OCI-LY7 (cell line): ENCODE data around the gene SEC24D. TPM values are rescaled to one million over a fixed set of nuclear protein-coding genes. Genes with fewer than 3 reads are reported as not detected.
A peak's percentile ranks its signal among the peaks of the same experiment; 100 is the strongest.

ENCODE experiments used
- BruUV-seq: library from RNA; stranded (reverse); fragments of 400-500 nt; replicated peaks from 2 replicates; lab custom pipeline; 2021; lab: Mats Ljungman, UMichigan
- CTCF ChIA-PET: fragments of 300-600 bp; sonication (Branson Sonifier 250); formaldehyde crosslinking; loops from one replicate; lab custom pipeline; 2022; ENCODE audit warnings: antibody characterized with exemption; ENCODE audit not compliant: unreplicated experiment; lab: Charles Lee
- POLR2A ChIA-PET: fragments of 300-600 bp; sonication (Branson Sonifier 250); formaldehyde crosslinking; loops from one replicate; lab custom pipeline; 2022; ENCODE audit warnings: antibody characterized with exemption; lab: Charles Lee
- DNase-seq: peaks from one replicate; pipeline ENCODE4 v3.0.0-alpha.2; 2015; ENCODE audit warnings: low spot score
- H2AFZ ChIP-seq: fragments of 200-600 bp; sonication (generic), shearing (Covaris generic); 2 replicates; pipeline ENCODE4 v1.6.1; 2014; ENCODE audit warnings: mild to moderate bottlenecking, antibody characterized with exemption, low read length, moderate library complexity
- H3K27ac ChIP-seq: fragments of 200-600 bp; sonication (generic); 2 replicates; pipeline ENCODE4 v1.5.1; 2014; ENCODE audit warnings: mixed run types, low read depth, mild to moderate bottlenecking, moderate library complexity, low read length, inconsistent platforms; ENCODE audit not compliant: poor library complexity, severe bottlenecking
- H3K36me3 ChIP-seq: fragments of 200-600 bp; sonication (generic); 2 replicates; pipeline ENCODE4 v1.6.1; 2014; ENCODE audit warnings: mild to moderate bottlenecking, antibody characterized with exemption, low read length, moderate library complexity, mixed read lengths; ENCODE audit not compliant: insufficient read depth
- H3K4me1 ChIP-seq: fragments of 200-600 bp; sonication (generic); 2 replicates; pipeline ENCODE4 v1.5.1; 2014; ENCODE audit warnings: mild to moderate bottlenecking, low read length; ENCODE audit not compliant: insufficient read depth, poor library complexity, severe bottlenecking
- H3K4me2 ChIP-seq: fragments of 200-600 bp; sonication (generic); 2 replicates; pipeline ENCODE4 v1.6.1; 2014; ENCODE audit warnings: mild to moderate bottlenecking, low read length
- H3K4me3 ChIP-seq: fragments of 200-600 bp; sonication (generic); 2 replicates; pipeline ENCODE4 v1.5.1; 2014; ENCODE audit warnings: mild to moderate bottlenecking, low read depth, low read length; ENCODE audit not compliant: poor library complexity, severe bottlenecking
- H3K79me2 ChIP-seq: fragments of 200-600 bp; sonication (generic); 2 replicates; pipeline ENCODE4 v1.6.1; 2016; ENCODE audit warnings: low read depth, mild to moderate bottlenecking, low read length, moderate library complexity, mixed read lengths; ENCODE audit not compliant: insufficient read depth
- H3K9me2 ChIP-seq: fragments of 200-600 bp; sonication (generic); 2 replicates; pipeline ENCODE4 v1.6.1; 2016; ENCODE audit warnings: mild to moderate bottlenecking, low read length, mixed read lengths; ENCODE audit not compliant: insufficient read depth
- H3K9me3 ChIP-seq: fragments of 200-600 bp; sonication (generic); 2 replicates; pipeline ENCODE4 v1.6.1; 2014; ENCODE audit warnings: mild to moderate bottlenecking, mixed run types, low read length, mixed read lengths
- H4K20me1 ChIP-seq: fragments of 200-600 bp; sonication (generic); 2 replicates; pipeline ENCODE4 v1.6.1; 2014; ENCODE audit warnings: mild to moderate bottlenecking, antibody characterized with exemption, low read length, moderate library complexity, mixed read lengths; ENCODE audit not compliant: insufficient read depth
- CTCF ChIP-seq: fragments of 200-600 bp; sonication (generic); conservative IDR thresholded peaks from 2 replicates; pipeline ENCODE4 v1.5.1; 2014; ENCODE audit warnings: mild to moderate bottlenecking, antibody characterized with exemption, low read length, moderate library complexity, mixed read lengths
- EZH2phosphoT487 ChIP-seq: fragments of 200-600 bp; sonication (generic); IDR thresholded peaks from 2 replicates; pipeline ENCODE4 v1.6.1; 2018; ENCODE audit warnings: low read depth, borderline replicate concordance, mild to moderate bottlenecking, mixed run types, antibody characterized with exemption, low read length, moderate library complexity, mixed read lengths
- intact Hi-C: fragments of 100-400 bp; cut with micrococcal nuclease; formaldehyde crosslinking; loops from one replicate; pipeline ENCODE4 v1.10.0; 2022; ENCODE audit not compliant: unreplicated experiment
- total RNA-seq, 2 experiments: library from RNA; depleted of rRNA in 1 of 2; stranded (reverse); fragments of >200 nt in 1 of 2; shearing (Covaris generic) in 1 of 2; gene quantifications; 2 replicates each; pipeline ENCODE4 v1.2.3, GENCODE V29; 2014 to 2022

SEC24D gene
- total RNA-seq, 2 experiments from 2014 or later = 15.1 to 56.1 TPM

GRCh38 chr4:118857760-118858159, 21.8 kb upstream of the SEC24D start:
- Histone ChIP-seq H3K79me2 (no peaks in the 10 kb centered on the region), H3K9me3 (no peaks in the 10 kb centered on the region), H3K4me2 (no peak overlapping the region), H3K36me3 (no peaks in the 10 kb centered on the region), H3K27ac (no peak overlapping the region), H3K4me3 (no peak overlapping the region), H3K9me2 (no peaks in the 10 kb centered on the region), H4K20me1 (no peaks in the 10 kb centered on the region), H3K4me1 (no peaks in the 10 kb centered on the region), H2AFZ (no peak overlapping the region)
- POLR2A ChIA-PET = interaction anchor here (1.2 kb wide), 1 partner anchor 19 kb away, joined by 3 read pairs; no protein-coding TSS in a partner anchor
- CTCF ChIA-PET = no interaction called here
- intact Hi-C loops = no loop called here
- TF ChIP-seq EZH2phosphoT487 (no peak), CTCF (no peak)
- no TSS peak for BruUV-seq
- DNase-seq = no peak

GRCh38 chr4:118850488-118851173, 14.7 kb upstream of the SEC24D start:
- no peak for TF ChIP-seq EZH2phosphoT487
- Histone ChIP-seq H3K9me2 (no peaks in the 10 kb centered on the region), H3K79me2 (no peaks in the 10 kb centered on the region), H2AFZ (peak overlapping the region; percentile 94), H3K27ac (no peak overlapping the region), H3K4me2 (peak overlapping the region; percentile 66), H3K4me1 (peaks cover 18% of the 10 kb centered on the region), H4K20me1 (no peaks in the 10 kb centered on the region), H3K9me3 (no peaks in the 10 kb centered on the region), H3K36me3 (no peaks in the 10 kb centered on the region), H3K4me3 (peak overlapping the region; percentile 63)
- ChIA-PET CTCF (interaction anchor here (1.7 kb wide), 1 partner anchor 10 kb away, joined by 6 read pairs; no protein-coding TSS in a partner anchor), POLR2A (interaction anchor here (1.0 to 10.0 kb wide), 4 partner anchors 12 to 91 kb away, joined by 3 to 59 read pairs (median 4); partner anchors contain the start of gene SEC24D)
- DNase-seq = peak; percentile 59
- intact Hi-C loops = no loop called here
- TSS peak; percentile 71 for BruUV-seq

- Histone ChIP-seq H3K9me2 (no peaks in the 10 kb centered on the region), H2AFZ (peak overlapping the region; percentile 94), H3K9me3 (no peaks in the 10 kb centered on the region), H4K20me1 (no peaks in the 10 kb centered on the region), H3K27ac (no peak overlapping the region), H3K4me2 (peak overlapping the region; percentile 66), H3K79me2 (no peaks in the 10 kb centered on the region), H3K36me3 (no peaks in the 10 kb centered on the region), H3K4me1 (peaks cover 18% of the 10 kb centered on the region), H3K4me3 (peak overlapping the region; percentile 63)
- TF ChIP-seq CTCF = no peak
- no peak for TF ChIP-seq EZH2phosphoT487
- ChIA-PET CTCF (interaction anchor here (1.7 kb wide), 1 partner anchor 9 kb away, joined by 6 read pairs; no protein-coding TSS in a partner anchor), POLR2A (interaction anchor here (1.1 to 10.0 kb wide), 3 partner anchors 11 to 91 kb away, joined by 3 to 59 read pairs (median 4); partner anchors contain the start of gene SEC24D)
- intact Hi-C loops = no loop called here
- no peak for DNase-seq
- no TSS peak for BruUV-seq
Measured at GRCh38 chr4:118849867-118850487, 14.1 kb upstream of the SEC24D start.
